ENCODE data around the gene HLCS.

- TF ChIP-seq CTCF (conservative IDR thresholded peaks at IDR 0.05; ENCODE audit: low read length) = no peak
- no peak for TF ChIP-seq EZH2phosphoT487 (IDR thresholded peaks at IDR 0.05; ENCODE audit: borderline replicate concordance)
Measured at GRCh38 chr21:36864974-36865373, 101.5 kb downstream of the HLCS start.

Measured in Loucy (cell line).